Chondrocyte (in vitro differentiated cells): Measurements from ENCODE around the gene RAMACL. TPM values are rescaled to one million over a fixed set of nuclear protein-coding genes. Genes with fewer than 3 reads are reported as not detected.
"Not testable (repeated sequence)": the region's sequence is repeated elsewhere in the genome, so short reads cannot be mapped to it uniquely, and the experiment has no call there.

ENCODE experiments used
- DNase-seq: peaks from one replicate; pipeline ENCODE4 v3.0.0; 2021; ENCODE audit warnings: mixed read lengths, low spot score
- H3K27ac Mint-ChIP-seq: one replicate; pipeline ENCODE4 v1.8.0; 2021; ENCODE audit warnings: mild to moderate bottlenecking, moderate library complexity, mixed read lengths; ENCODE audit not compliant: unreplicated experiment
- H3K27me3 Mint-ChIP-seq: 2 replicates; pipeline ENCODE4 v1.8.0; 2021; ENCODE audit warnings: low read depth, mixed read lengths
- H3K36me3 Mint-ChIP-seq: 2 replicates; pipeline ENCODE4 v1.8.0; 2021; ENCODE audit warnings: low read depth, mixed read lengths
- H3K4me1 Mint-ChIP-seq: 2 replicates; pipeline ENCODE4 v1.8.0; 2021; ENCODE audit warnings: low read depth, mild to moderate bottlenecking, mixed read lengths
- H3K4me3 Mint-ChIP-seq: one replicate; pipeline ENCODE4 v1.8.0; 2021; ENCODE audit warnings: mild to moderate bottlenecking, moderate library complexity, mixed read lengths; ENCODE audit not compliant: unreplicated experiment
- H3K9me3 Mint-ChIP-seq: 2 replicates; pipeline ENCODE4 v1.8.0; 2021; ENCODE audit warnings: low read depth, mixed read lengths
- total RNA-seq: library from RNA; stranded (reverse); gene quantifications from 3 replicates; pipeline ENCODE4 v1.2.1, GENCODE V29; 2021
- TF ChIP-seq, protein P1 (sequence below): fragments of 200-600 bp; sonication (generic); IDR thresholded peaks from 2 replicates; pipeline ENCODE4 v1.5.0; 2021; ENCODE audit warnings: antibody characterized with exemption, mild to moderate bottlenecking, moderate library complexity

Gene RAMACL
- total RNA-seq, 1 donor from 2014 or later: 1.7 TPM

DNA sequence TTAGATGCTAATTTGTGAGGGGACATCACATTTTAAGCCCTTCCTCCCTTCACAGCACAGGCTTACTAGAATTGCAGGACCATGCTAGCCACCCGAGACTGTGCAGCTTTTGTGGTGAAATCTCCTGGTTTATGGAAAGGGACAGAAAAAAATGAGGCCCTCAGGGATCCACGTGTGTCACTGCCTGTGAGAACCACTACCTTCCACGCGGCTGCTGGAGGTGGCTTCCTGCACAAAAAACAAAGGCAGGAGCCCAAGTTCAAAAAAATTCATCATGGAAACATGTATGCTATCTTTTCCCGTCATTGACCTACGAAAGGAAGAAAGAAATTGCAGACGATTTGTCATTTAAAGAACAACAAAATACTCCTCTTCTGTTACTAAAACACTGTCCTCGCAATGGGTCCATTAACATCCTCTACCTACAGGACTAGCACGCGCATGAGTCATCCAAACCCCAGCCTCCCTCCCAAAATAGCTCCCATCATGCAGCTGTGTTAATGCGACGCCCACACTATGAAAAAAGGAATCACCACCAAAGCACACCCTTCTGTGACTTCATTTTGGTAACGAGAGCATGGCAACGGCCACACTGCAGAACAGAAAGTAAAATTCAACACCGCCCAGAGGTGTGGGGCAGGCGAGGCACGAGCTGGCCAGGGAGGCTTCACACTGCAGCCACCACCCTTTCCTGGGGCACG is 45.7 kb downstream of the RAMACL start:
- TF ChIP-seq, protein P1, sequence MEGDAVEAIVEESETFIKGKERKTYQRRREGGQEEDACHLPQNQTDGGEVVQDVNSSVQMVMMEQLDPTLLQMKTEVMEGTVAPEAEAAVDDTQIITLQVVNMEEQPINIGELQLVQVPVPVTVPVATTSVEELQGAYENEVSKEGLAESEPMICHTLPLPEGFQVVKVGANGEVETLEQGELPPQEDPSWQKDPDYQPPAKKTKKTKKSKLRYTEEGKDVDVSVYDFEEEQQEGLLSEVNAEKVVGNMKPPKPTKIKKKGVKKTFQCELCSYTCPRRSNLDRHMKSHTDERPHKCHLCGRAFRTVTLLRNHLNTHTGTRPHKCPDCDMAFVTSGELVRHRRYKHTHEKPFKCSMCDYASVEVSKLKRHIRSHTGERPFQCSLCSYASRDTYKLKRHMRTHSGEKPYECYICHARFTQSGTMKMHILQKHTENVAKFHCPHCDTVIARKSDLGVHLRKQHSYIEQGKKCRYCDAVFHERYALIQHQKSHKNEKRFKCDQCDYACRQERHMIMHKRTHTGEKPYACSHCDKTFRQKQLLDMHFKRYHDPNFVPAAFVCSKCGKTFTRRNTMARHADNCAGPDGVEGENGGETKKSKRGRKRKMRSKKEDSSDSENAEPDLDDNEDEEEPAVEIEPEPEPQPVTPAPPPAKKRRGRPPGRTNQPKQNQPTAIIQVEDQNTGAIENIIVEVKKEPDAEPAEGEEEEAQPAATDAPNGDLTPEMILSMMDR: no peak
- H3K27me3 Mint-ChIP-seq: no peaks in the 10 kb centered on the region
- H3K4me1 Mint-ChIP-seq: peaks cover 29% of the 10 kb centered on the region
- H3K36me3 Mint-ChIP-seq: peaks cover 19% of the 10 kb centered on the region
- peak overlapping the region; percentile 0 for H3K27ac Mint-ChIP-seq
- no peak for DNase-seq
- H3K4me3 Mint-ChIP-seq: no peak overlapping the region
- no peaks in the 10 kb centered on the region for H3K9me3 Mint-ChIP-seq

DNA sequence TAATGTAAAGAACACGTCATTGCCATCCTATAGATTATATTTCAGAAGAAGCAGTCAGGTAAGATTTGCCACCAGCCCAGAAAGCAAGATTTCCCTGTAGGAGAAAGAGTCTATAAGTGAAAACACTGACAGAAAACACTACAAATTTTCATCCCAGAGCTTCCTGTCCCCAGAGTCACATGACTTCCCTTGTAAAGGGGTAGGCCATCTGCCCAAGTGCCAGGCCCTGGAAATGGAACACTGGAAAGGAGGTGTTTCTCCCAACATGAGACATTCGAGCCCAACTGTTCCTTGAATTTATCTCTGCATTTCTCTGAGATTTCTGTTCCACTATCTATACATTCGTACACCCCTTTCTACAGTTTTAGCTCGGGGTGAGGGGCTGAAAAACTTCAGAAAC is 46.9 kb downstream of the RAMACL start:
- Mint-ChIP-seq H3K4me1 (peaks cover 29% of the 10 kb centered on the region), H3K9me3 (no peaks in the 10 kb centered on the region), H3K36me3 (peaks cover 24% of the 10 kb centered on the region), H3K27ac (no peak overlapping the region), H3K4me3 (no peak overlapping the region), H3K27me3 (no peaks in the 10 kb centered on the region)
- DNase-seq: no peak
- TF ChIP-seq, protein P1: no peak

DNA sequence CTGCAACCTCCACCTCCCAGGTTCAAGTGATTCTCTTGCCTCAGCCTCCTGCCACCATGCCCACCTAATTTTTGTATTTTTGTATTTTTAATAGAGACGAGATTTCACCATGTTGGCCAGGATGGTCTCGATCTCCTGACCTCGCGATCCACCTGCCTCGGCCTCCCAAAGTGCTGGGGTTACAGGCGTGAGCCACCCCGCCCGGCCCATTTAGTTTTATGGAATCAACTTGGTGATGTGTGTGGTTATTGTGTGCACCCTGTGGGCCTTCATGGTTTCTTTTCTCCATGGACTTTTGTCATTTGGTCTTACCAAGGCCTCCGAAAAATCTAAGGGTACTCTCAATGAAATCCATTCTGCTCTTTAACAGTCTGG is 47.5 kb downstream of the RAMACL start:
- peaks cover 29% of the 10 kb centered on the region for H3K4me1 Mint-ChIP-seq

DNA sequence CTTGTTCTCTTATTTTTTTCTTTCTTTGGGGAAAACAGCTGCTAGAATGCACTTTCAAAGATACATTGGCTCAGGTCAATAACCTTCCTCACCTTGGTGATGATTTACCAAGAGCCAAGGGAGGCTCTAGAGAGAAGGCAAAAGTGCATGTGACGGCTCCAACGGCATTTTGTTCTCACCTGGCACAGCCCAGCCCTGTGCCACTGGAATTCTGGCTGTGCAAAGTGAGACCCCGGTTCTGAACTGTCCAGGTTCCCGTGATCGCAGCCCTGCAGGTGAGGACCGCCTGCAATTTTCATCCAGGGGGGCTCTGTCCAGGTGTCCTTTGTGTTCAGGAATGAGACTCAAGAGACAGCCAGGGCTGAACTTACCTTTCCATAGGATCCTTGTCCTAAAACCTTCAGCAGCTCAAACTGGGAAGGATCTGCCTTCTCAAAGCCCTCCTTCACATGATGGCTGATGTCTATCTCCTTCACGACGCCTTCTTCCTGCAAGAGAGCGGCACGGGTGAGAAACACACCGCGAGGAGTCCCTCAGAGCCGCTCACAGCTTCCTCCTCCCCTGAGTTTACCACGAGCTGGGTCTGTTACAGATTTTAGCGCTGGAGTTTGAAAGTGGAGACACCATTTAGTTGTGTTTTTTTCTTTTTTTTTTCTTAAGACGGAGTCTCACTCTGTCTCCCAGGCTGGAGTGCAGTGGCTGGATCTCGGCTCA is 48.0 kb downstream of the RAMACL start:
- Mint-ChIP-seq H3K4me1 (peaks cover 29% of the 10 kb centered on the region), H3K4me3 (no peak overlapping the region), H3K27me3 (no peaks in the 10 kb centered on the region), H3K36me3 (peaks cover 22% of the 10 kb centered on the region), H3K9me3 (no peaks in the 10 kb centered on the region), H3K27ac (no peak overlapping the region)
- no peak for DNase-seq
- TF ChIP-seq, protein P1: no peak

More for the DNA sequence above, 47.5 kb downstream of the RAMACL start:
- peaks cover 24% of the 10 kb centered on the region for H3K36me3 Mint-ChIP-seq
- not testable (repeated sequence) for H3K4me3 Mint-ChIP-seq, H3K9me3 Mint-ChIP-seq, DNase-seq, H3K27me3 Mint-ChIP-seq, H3K27ac Mint-ChIP-seq

DNA sequence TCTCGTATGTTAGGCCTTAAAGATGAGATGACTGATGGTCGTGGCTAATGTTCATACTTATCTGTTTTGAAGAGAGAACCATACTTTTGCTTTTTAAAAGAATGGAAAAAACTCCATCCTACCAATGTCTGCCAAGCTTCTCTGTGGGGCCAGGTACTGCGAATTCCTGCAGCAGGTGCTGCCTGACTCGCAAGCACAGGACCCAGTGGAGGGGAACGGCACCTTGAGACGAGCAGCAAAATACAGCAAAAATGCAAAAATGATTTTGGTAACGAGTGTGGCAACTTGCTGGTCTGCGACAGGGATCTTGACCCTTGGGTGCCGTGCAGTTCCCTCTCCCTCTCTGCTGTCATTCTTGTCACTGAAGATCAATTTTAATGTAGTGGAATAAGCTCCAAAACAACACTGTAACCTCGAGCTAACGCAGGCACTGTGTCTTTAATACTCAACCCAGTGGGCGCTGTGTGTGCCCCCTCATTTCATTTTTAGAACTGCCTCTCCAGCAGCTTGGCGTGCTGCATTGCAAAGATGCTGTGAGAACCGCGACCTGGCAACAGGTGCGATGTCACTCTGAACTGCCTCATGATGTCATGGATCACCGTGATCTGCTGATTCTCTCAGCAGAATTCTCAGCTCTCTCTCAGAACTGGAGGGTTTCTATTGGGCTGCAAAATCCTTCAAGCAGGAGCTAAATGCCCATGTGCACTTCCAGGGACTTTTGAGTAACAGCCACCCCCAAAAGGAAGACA is 51.6 kb downstream of the RAMACL start:
- no peak for DNase-seq
- H3K4me1 Mint-ChIP-seq: no peaks in the 10 kb centered on the region
- no peak overlapping the region for H3K4me3 Mint-ChIP-seq
- TF ChIP-seq, protein P1: no peak
- no peak overlapping the region for H3K27ac Mint-ChIP-seq
- H3K27me3 Mint-ChIP-seq: no peaks in the 10 kb centered on the region
- peaks cover under 1% of the 10 kb centered on the region for H3K9me3 Mint-ChIP-seq
- peaks cover 47% of the 10 kb centered on the region for H3K36me3 Mint-ChIP-seq
